ENCODE data around the gene MPPED2.

MPPED2 gene

DNA sequence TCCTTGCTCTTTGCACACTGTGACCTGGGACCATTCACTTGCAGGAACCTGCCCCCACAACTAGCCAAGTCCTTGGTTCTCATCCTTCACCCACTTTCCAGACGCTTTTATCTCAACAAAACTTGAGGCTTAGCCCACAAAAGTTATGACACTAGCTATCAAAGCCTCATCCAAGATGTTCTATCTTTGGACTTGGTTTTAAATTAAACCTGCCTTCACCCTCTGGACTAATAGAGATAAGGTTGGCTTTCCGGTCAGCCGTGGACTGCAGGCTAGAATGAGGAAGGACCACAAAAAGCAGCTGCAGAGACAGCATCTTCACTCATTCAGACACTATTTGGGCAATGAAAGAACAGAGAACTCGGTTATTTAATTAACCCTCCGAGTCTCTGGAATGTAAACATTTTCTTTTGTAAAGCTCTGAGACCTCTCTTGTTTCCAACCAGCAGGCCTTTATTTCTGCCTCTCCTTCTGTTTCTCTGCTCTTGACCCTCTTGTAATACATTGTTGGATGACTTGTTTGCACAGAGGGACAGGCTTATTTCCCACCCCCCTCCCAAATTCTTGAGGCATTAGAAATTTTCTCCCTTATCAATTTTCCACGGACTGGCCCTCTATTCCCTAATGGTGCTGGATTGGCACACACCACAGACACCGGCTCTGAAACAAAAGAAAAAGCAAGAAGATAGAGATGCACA is 221.9 kb downstream of the MPPED2 start:
- no peak for TF ChIP-seq POLR2AphosphoS5 (IDR thresholded peaks at IDR 0.05; ENCODE audit: low read depth, low read length)
- TF ChIP-seq, protein P1, sequence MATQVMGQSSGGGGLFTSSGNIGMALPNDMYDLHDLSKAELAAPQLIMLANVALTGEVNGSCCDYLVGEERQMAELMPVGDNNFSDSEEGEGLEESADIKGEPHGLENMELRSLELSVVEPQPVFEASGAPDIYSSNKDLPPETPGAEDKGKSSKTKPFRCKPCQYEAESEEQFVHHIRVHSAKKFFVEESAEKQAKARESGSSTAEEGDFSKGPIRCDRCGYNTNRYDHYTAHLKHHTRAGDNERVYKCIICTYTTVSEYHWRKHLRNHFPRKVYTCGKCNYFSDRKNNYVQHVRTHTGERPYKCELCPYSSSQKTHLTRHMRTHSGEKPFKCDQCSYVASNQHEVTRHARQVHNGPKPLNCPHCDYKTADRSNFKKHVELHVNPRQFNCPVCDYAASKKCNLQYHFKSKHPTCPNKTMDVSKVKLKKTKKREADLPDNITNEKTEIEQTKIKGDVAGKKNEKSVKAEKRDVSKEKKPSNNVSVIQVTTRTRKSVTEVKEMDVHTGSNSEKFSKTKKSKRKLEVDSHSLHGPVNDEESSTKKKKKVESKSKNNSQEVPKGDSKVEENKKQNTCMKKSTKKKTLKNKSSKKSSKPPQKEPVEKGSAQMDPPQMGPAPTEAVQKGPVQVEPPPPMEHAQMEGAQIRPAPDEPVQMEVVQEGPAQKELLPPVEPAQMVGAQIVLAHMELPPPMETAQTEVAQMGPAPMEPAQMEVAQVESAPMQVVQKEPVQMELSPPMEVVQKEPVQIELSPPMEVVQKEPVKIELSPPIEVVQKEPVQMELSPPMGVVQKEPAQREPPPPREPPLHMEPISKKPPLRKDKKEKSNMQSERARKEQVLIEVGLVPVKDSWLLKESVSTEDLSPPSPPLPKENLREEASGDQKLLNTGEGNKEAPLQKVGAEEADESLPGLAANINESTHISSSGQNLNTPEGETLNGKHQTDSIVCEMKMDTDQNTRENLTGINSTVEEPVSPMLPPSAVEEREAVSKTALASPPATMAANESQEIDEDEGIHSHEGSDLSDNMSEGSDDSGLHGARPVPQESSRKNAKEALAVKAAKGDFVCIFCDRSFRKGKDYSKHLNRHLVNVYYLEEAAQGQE (IDR thresholded peaks at IDR 0.05; ENCODE audit: insufficient read depth in 1 of 2, low read depth in 2 of 2, low read length in 2 of 2): no peak
- TF ChIP-seq FOXP2 (optimal IDR thresholded peaks at IDR 0.05; ENCODE audit: borderline replicate concordance, extremely low read depth, extremely low read length, insufficient read depth): no peak
- no peak for TF ChIP-seq TAF1 (IDR thresholded peaks at IDR 0.05; ENCODE audit: borderline replicate concordance, insufficient read depth, low read length)
- TF ChIP-seq SIN3A (IDR thresholded peaks at IDR 0.05; ENCODE audit: borderline replicate concordance, insufficient read depth, low read length): no peak

DNA sequence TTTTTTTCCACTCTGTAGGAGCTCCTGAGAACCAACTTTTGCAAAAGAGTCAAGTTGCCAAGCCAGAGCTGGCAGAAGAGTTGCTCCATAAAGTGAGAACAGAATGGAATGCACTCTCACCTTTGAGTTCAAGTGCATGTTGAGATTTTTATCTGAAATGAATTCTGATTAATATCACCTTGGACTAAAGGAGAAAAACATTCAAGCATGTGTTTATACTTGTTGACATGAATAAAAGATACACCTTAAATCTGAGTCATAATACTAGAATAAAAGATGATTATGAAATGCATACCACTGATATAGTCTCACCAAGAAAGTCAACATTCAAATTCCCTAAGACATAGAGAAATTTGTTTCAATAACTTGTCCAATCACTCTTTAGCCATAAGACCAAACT is 225.4 kb downstream of the MPPED2 start:
- TF ChIP-seq, protein P1 (IDR thresholded peaks at IDR 0.05; ENCODE audit: insufficient read depth in 1 of 2, low read depth in 2 of 2, low read length in 2 of 2): no peak
- TF ChIP-seq TAF1 (IDR thresholded peaks at IDR 0.05; ENCODE audit: borderline replicate concordance, insufficient read depth, low read length): no peak
- no peak for TF ChIP-seq SIN3A (IDR thresholded peaks at IDR 0.05; ENCODE audit: borderline replicate concordance, insufficient read depth, low read length)
- TF ChIP-seq FOXP2 (optimal IDR thresholded peaks at IDR 0.05; ENCODE audit: borderline replicate concordance, extremely low read depth, extremely low read length, insufficient read depth): no peak
- no peak for TF ChIP-seq POLR2AphosphoS5 (IDR thresholded peaks at IDR 0.05; ENCODE audit: low read depth, low read length)

Data from PFSK-1 (cell line).